ENCODE measurements around the gene TSPAN17.
"Not testable (repeated sequence)": the region's sequence is repeated elsewhere in the genome, so short reads cannot be mapped to it uniquely, and the experiment has no call there.

TSPAN17 gene

GRCh38 chr5:176680226-176680563, 32.9 kb downstream of the TSPAN17 start:
- no peak for DNase-seq (ENCODE audit: low read depth in 2 of 2)

GRCh38 chr5:176682016-176682531, 34.8 kb downstream of the TSPAN17 start:
- no peak for DNase-seq (ENCODE audit: low read depth in 2 of 2)

GRCh38 chr5:176685010-176685409, 37.7 kb downstream of the TSPAN17 start:
- no peak for DNase-seq (ENCODE audit: low read depth in 2 of 2)

- no peak for DNase-seq (ENCODE audit: low read depth in 2 of 2)
Measured at GRCh38 chr5:176687247-176687646, 40.0 kb downstream of the TSPAN17 start.

- DNase-seq (ENCODE audit: low read depth in 2 of 2) = no peak
Measured at GRCh38 chr5:176687881-176688280, 40.6 kb downstream of the TSPAN17 start.

- no peak for DNase-seq (ENCODE audit: low read depth in 2 of 2)
Measured at GRCh38 chr5:176690911-176691310, 43.6 kb downstream of the TSPAN17 start.

- DNase-seq (ENCODE audit: low read depth in 2 of 2) = no peak
Measured at GRCh38 chr5:176691524-176691923, 44.2 kb downstream of the TSPAN17 start.

- no peak for DNase-seq (ENCODE audit: low read depth in 2 of 2)
Measured at GRCh38 chr5:176692326-176692725, 45.0 kb downstream of the TSPAN17 start.

GRCh38 chr5:176692839-176693476, 45.7 kb downstream of the TSPAN17 start:
- DNase-seq (ENCODE audit: low read depth in 2 of 2) = no peak

GRCh38 chr5:176693477-176693851, 46.2 kb downstream of the TSPAN17 start:
- DNase-seq (ENCODE audit: low read depth in 2 of 2) = no peak

- no peak for DNase-seq (ENCODE audit: low read depth in 2 of 2)
Measured at GRCh38 chr5:176694146-176694545, 46.9 kb downstream of the TSPAN17 start.

- DNase-seq (ENCODE audit: low read depth in 2 of 2) = no peak
Measured at GRCh38 chr5:176694631-176695030, 47.3 kb downstream of the TSPAN17 start.

- DNase-seq (ENCODE audit: low read depth in 2 of 2) = no peak
Measured at GRCh38 chr5:176695073-176695472, 47.8 kb downstream of the TSPAN17 start.

- DNase-seq (ENCODE audit: low read depth in 2 of 2) = no peak
Measured at GRCh38 chr5:176697267-176697933, 50.1 kb downstream of the TSPAN17 start.

GRCh38 chr5:176697934-176698538, 50.8 kb downstream of the TSPAN17 start:
- no peak for DNase-seq (ENCODE audit: low read depth in 2 of 2)

GRCh38 chr5:176699446-176699845, 52.2 kb downstream of the TSPAN17 start:
- not testable (repeated sequence) for DNase-seq (ENCODE audit: low read depth in 2 of 2)

GRCh38 chr5:176700239-176700847, 53.1 kb downstream of the TSPAN17 start:
- no peak for DNase-seq (ENCODE audit: low read depth in 2 of 2)

GRCh38 chr5:176702671-176703641, 55.7 kb downstream of the TSPAN17 start:
- DNase-seq (ENCODE audit: low read depth in 2 of 2) = no peak

GRCh38 chr5:176703857-176704256, 56.6 kb downstream of the TSPAN17 start:
- DNase-seq (ENCODE audit: low read depth in 2 of 2) = no peak

GRCh38 chr5:176704355-176704754, 57.1 kb downstream of the TSPAN17 start:
- DNase-seq (ENCODE audit: low read depth in 2 of 2) = no peak

- DNase-seq (ENCODE audit: low read depth in 2 of 2) = no peak
Measured at GRCh38 chr5:176704817-176705216, 57.5 kb downstream of the TSPAN17 start.
